Uterus (tissue), 2 donors: ENCODE data around the gene EVI5.

Experiments used
- CTCF ChIP-seq, 4 experiments: fragments of 200-600 bp in 2 of 4; fragments of 450-650 bp in 2 of 4; sonication (generic) in 2 of 4; IDR thresholded peaks; one replicate each; pipeline ENCODE4 v1.5.1; 2016 to 2019; ENCODE audit warnings: antibody characterized with exemption in 4 of 4, mild to moderate bottlenecking in 2 of 4, moderate library complexity in 1 of 4
- POLR2A ChIP-seq, 2 donors: fragments of 450-650 bp; IDR thresholded peaks; one replicate each; pipeline ENCODE4 v1.6.1; 2016; ENCODE audit warnings: antibody characterized with exemption in 2 of 2, mild to moderate bottlenecking in 1 of 2, moderate library complexity in 1 of 2

GRCh38 chr1:92567211-92567868, 217.6 kb downstream of the EVI5 start:
- no peak for TF ChIP-seq CTCF (IDR thresholded peaks at IDR 0.05)
- no peak for TF ChIP-seq POLR2A (IDR thresholded peaks at IDR 0.05)
